Spleen (tissue), 11 donors: Measurements from ENCODE around the gene MTHFR. TPM values are rescaled to one million over a fixed set of nuclear protein-coding genes. Genes with fewer than 3 reads are reported as not detected.

Source experiments
- DNase-seq: peaks from one replicate; pipeline ENCODE4 v3.0.0-alpha.2; 2020
- H3K27ac ChIP-seq, 8 donors: fragments of 200-600 bp; sonication (generic) in 7 of 8; 1 replicate in 4 of 8; 2 replicates in 4 of 8; pipeline versions ENCODE4 v1.5.0 to v1.8.0; 2016 to 2021; ENCODE audit warnings: inconsistent platforms in 4 of 8, mild to moderate bottlenecking in 4 of 8, moderate library complexity in 1 of 8
- H3K27me3 ChIP-seq, 7 donors: fragments of 200-600 bp; sonication (generic) in 6 of 7; replicated peaks in 1 of 7; 1 replicate in 4 of 7; 2 replicates in 3 of 7; pipeline versions ENCODE4 v1.5.0 to v1.8.0; 2016 to 2021; ENCODE audit warnings: inconsistent platforms in 3 of 7, mild to moderate bottlenecking in 1 of 7
- H3K36me3 ChIP-seq, 6 donors: fragments of 200-600 bp; sonication (generic) in 5 of 6; 1 replicate in 4 of 6; 2 replicates in 2 of 6; pipeline versions ENCODE4 v1.5.0 to v1.8.0; 2016 to 2021; ENCODE audit warnings: inconsistent platforms in 2 of 6
- H3K4me1 ChIP-seq, 6 donors: fragments of 200-600 bp; sonication (generic) in 5 of 6; 1 replicate in 3 of 6; 2 replicates in 3 of 6; pipeline versions ENCODE4 v1.5.0 to v1.8.0; 2016 to 2021; ENCODE audit warnings: inconsistent platforms in 3 of 6
- H3K4me3 ChIP-seq, 8 donors: fragments of 200-600 bp; sonication (generic) in 7 of 8; 1 replicate in 4 of 8; 2 replicates in 4 of 8; pipeline versions ENCODE4 v1.5.0 to v1.8.0; 2016 to 2021; ENCODE audit warnings: inconsistent platforms in 4 of 8, mild to moderate bottlenecking in 4 of 8, moderate library complexity in 2 of 8
- H3K9me3 ChIP-seq, 8 donors: fragments of 200-600 bp; sonication (generic) in 7 of 8; 1 replicate in 4 of 8; 2 replicates in 4 of 8; pipeline versions ENCODE4 v1.5.0 to v1.8.0; 2016 to 2021; ENCODE audit warnings: inconsistent platforms in 4 of 8
- POLR2A ChIP-seq, 3 donors: fragments of 450-650 bp; IDR thresholded peaks; one replicate each; pipeline ENCODE4 v1.5.1; 2017; ENCODE audit warnings: antibody characterized with exemption in 3 of 3, mild to moderate bottlenecking in 1 of 3
- POLR2AphosphoS5 ChIP-seq, 3 donors: sonication (generic); formaldehyde crosslinking; IDR thresholded peaks; one replicate each; pipeline ENCODE4 v1.5.1; 2017; ENCODE audit warnings: antibody characterized with exemption in 3 of 3
- WGBS, 5 donors: extraction: QIAGEN DNeasy Blood & Tissue Kit in 3 of 5; methylation state at CpG; one replicate each; pipeline versions ENCODE4 v1.1.5 to v1.1.7; 2013 to 2018; 5-methylcytosine and 5-hydroxymethylcytosine counted together
- intact Hi-C: fragments of 100-400 bp; cut with DNase I; formaldehyde crosslinking; loops from one replicate; pipeline ENCODE4 v1.15.0; 2023; ENCODE audit warnings: low total_unique reads
- polyA plus RNA-seq, 3 donors: library from polyadenylated mRNA; stranded (reverse); fragments of 200-250 nt; gene quantifications; one replicate each; pipeline ENCODE4 v1.2.1, GENCODE V29; 2013
- total RNA-seq, 7 donors: library from RNA; depleted of rRNA in 3 of 7; stranded (reverse); fragments of >200 nt in 3 of 7; fragmentation: NEBNext Ultra II Directional in 4 of 7; extraction: Animal tissue kit (Norgen Biotek cat#: 25700) in 4 of 7; gene quantifications; one replicate each; pipeline versions ENCODE4 v1.1.0 to v1.2.1, GENCODE V29; 2016 to 2021
- TF ChIP-seq, protein P1 (sequence below), 11 experiments: fragments of 200-600 bp in 7 of 11; fragments of 450-650 bp in 4 of 11; sonication (generic) in 4 of 11; IDR thresholded peaks in 8 of 11; conservative IDR thresholded peaks in 3 of 11; 1 replicate in 7 of 11; 2 replicates in 4 of 11; pipeline versions ENCODE4 v1.4.0 to v1.8.0; 2016 to 2021; ENCODE audit warnings: antibody characterized with exemption in 11 of 11, inconsistent platforms in 4 of 11, mild to moderate bottlenecking in 1 of 11
- donor health status: healthy with polysubstance abuse.
- donor health status: DM: no; HTN: no; CAD: no; lungs with moderate emphysema.
- donor health status: DM: no; HTN: no; CAD: no.
- donor health status: Bipolar disorder and iron deficiency.
- donor health status: healthy.
- donor health status: DM: no; HTN: no; CAD: no.
- donor health status: DM: yes; HTN: yes; CAD: no.

Gene MTHFR
- total and polyA plus RNA-seq, 10 donors, result 6.7 to 79.8 (median 67.7) TPM

DNA sequence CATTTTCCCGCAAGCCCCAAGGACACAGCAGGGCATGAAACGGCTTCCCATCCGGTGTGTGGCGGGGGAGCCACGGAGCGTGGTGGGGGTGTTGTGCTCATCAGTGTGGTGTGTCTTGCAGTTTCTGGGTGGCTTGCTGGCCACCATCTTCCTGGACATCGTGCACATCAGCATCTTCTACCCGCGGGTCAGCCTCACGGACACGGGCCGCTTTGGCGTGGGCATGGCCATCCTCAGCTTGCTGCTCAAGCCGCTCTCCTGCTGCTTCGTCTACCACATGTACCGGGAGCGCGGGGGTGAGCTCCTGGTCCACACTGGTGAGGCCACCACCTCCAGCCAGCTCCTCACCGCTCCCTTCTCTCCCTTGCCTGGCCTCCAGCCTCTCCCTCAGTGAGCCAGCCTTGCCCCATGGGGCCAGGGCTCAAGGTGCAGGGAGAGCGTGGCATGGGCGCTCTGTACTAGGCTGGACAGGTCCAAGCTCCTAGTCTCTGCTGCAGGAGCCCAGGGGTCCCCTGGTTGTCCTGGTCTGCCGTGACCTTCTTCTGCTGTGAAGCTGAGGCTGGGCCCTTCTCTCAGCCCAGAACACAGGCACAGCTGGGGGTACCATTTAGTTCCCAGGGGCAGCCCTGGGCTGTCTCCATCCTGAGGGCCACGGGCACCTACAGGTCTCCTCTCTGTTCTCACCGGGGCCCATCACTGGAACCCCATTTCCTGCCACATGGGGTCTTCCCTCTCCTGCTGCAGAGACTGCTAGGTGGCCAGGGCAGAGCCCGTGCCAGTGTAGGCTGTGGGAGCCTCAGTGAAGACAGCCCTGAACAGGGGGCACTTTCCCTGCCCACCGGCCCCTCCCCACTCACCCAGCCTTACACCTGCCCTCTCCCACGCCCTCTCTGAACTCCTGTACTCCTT is 57.2 kb downstream of the MTHFR start:
- Histone ChIP-seq H3K9me3 (no peaks in the 10 kb centered on the region), H3K36me3 (peaks cover 0 to 83% (median 46%) of the 10 kb centered on the region in 6 donors), H3K4me1 (peaks cover 0 to 37% (median 15%) of the 10 kb centered on the region in 6 donors), H3K27ac (peak overlapping the region in 5 of 8 donors; percentile 13 to 54 (median 31)), H3K4me3 (no peak overlapping the region), H3K27me3 (no peaks in the 10 kb centered on the region)
- no peak for DNase-seq
- WGBS, 5 donors, result 89 to 97% (median 91%) methylated on average over 20 to 27 of the region's 27 CpGs
- intact Hi-C loops, result no loop called here
- TF ChIP-seq POLR2AphosphoS5 (IDR thresholded peaks at IDR 0.05) (no peak), POLR2A (IDR thresholded peaks at IDR 0.05) (no peak)
- TF ChIP-seq, protein P1, sequence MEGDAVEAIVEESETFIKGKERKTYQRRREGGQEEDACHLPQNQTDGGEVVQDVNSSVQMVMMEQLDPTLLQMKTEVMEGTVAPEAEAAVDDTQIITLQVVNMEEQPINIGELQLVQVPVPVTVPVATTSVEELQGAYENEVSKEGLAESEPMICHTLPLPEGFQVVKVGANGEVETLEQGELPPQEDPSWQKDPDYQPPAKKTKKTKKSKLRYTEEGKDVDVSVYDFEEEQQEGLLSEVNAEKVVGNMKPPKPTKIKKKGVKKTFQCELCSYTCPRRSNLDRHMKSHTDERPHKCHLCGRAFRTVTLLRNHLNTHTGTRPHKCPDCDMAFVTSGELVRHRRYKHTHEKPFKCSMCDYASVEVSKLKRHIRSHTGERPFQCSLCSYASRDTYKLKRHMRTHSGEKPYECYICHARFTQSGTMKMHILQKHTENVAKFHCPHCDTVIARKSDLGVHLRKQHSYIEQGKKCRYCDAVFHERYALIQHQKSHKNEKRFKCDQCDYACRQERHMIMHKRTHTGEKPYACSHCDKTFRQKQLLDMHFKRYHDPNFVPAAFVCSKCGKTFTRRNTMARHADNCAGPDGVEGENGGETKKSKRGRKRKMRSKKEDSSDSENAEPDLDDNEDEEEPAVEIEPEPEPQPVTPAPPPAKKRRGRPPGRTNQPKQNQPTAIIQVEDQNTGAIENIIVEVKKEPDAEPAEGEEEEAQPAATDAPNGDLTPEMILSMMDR (IDR thresholded peaks at IDR 0.05 in 8 of 11, conservative IDR thresholded peaks at IDR 0.05 in 3 of 11), result no peak

- Histone ChIP-seq H3K36me3 (peaks cover 0 to 84% (median 46%) of the 10 kb centered on the region in 6 donors), H3K4me3 (no peak overlapping the region), H3K27ac (peak overlapping the region in 1 of 8 donors; percentile 9), H3K9me3 (no peaks in the 10 kb centered on the region), H3K4me1 (peaks cover 0 to 51% (median 21%) of the 10 kb centered on the region in 6 donors), H3K27me3 (no peaks in the 10 kb centered on the region)
- intact Hi-C loops, result no loop called here
- no peak for DNase-seq
- TF ChIP-seq POLR2AphosphoS5 (IDR thresholded peaks at IDR 0.05) (no peak), POLR2A (IDR thresholded peaks at IDR 0.05) (no peak)
- TF ChIP-seq, protein P1 (IDR thresholded peaks at IDR 0.05 in 8 of 11, conservative IDR thresholded peaks at IDR 0.05 in 3 of 11), result no peak
- 81 to 90% (median 88%) methylated on average over 16 to 20 of the region's 20 CpGs for WGBS, 5 donors
These were observed 58.8 kb downstream of the MTHFR start for GRCh38 chr1:11746795-11747487.

DNA sequence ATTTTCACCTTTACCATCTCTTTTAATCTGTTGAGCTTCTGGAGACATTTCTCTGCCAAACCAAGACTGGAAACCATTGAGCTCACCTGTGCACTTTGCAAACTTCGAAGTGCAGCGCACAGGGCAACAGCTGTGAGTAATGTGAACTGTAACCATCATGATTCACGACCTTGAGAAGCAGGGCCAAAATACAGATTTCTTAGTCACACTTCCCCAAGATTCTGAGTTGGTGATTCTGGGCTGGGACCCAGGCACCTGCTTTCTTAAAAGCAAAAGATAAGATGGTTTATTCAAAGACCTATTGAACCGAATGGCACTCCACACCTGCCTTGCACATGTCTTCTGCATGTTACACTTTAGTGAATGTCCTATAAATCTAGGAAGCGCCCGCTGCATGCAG is 59.7 kb downstream of the MTHFR start:
- intact Hi-C loops, result no loop called here
- no peak for DNase-seq
- Histone ChIP-seq H3K4me1 (peaks cover 4 to 60% (median 29%) of the 10 kb centered on the region in 6 donors), H3K4me3 (no peak overlapping the region), H3K27me3 (no peaks in the 10 kb centered on the region), H3K27ac (peak overlapping the region in 1 of 8 donors; percentile 16), H3K36me3 (peaks cover 0 to 76% (median 41%) of the 10 kb centered on the region in 6 donors), H3K9me3 (no peaks in the 10 kb centered on the region)
- TF ChIP-seq, protein P1 (IDR thresholded peaks at IDR 0.05 in 8 of 11, conservative IDR thresholded peaks at IDR 0.05 in 3 of 11), result no peak
- TF ChIP-seq POLR2AphosphoS5 (IDR thresholded peaks at IDR 0.05) (no peak), POLR2A (IDR thresholded peaks at IDR 0.05) (no peak)
- WGBS, 5 donors, result 87 to 93% (median 90%) methylated on average over 6 of the region's 6 CpGs

- Histone ChIP-seq H3K4me3 (no peak overlapping the region), H3K27me3 (no peaks in the 10 kb centered on the region), H3K27ac (no peak overlapping the region), H3K4me1 (peaks cover 11 to 75% (median 47%) of the 10 kb centered on the region in 6 donors), H3K36me3 (peaks cover 0 to 58% (median 25%) of the 10 kb centered on the region in 6 donors), H3K9me3 (no peaks in the 10 kb centered on the region)
- intact Hi-C loops, result no loop called here
- WGBS, 5 donors, result 87 to 89% (median 88%) methylated on average over 9 of the region's 9 CpGs
- DNase-seq, result no peak
- TF ChIP-seq POLR2A (IDR thresholded peaks at IDR 0.05) (no peak), POLR2AphosphoS5 (IDR thresholded peaks at IDR 0.05) (no peak)
- TF ChIP-seq, protein P1 (IDR thresholded peaks at IDR 0.05 in 8 of 11, conservative IDR thresholded peaks at IDR 0.05 in 3 of 11), result no peak
These were observed 61.5 kb downstream of the MTHFR start for GRCh38 chr1:11744287-11744686.
